Measurements from ENCODE around the gene CAV1. TPM values are rescaled to one million over a fixed set of nuclear protein-coding genes. Genes with fewer than 3 reads are reported as not detected.

CAV1 gene
- total RNA-seq, 2 experiments from 2014 or later, result not detected

- H3K4me3 Mint-ChIP-seq, result peak overlapping the region; percentile 36
- H3K36me3 ChIP-seq (ENCODE audit: insufficient read depth, low read length), result no peaks in the 10 kb centered on the region
- intact Hi-C loops (cut with DNase I, micrococcal nuclease), result loop anchor here in 1 of 2 experiments (2.0 kb wide), 1 partner anchor 347 kb away; no protein-coding TSS in a partner anchor
These were observed 621 bp upstream of the CAV1 start for GRCh38 chr7:116524221-116524608.

GRCh38 chr7:116525298-116525912 is 569 bp downstream of the CAV1 start:
- TF ChIP-seq, protein P1, sequence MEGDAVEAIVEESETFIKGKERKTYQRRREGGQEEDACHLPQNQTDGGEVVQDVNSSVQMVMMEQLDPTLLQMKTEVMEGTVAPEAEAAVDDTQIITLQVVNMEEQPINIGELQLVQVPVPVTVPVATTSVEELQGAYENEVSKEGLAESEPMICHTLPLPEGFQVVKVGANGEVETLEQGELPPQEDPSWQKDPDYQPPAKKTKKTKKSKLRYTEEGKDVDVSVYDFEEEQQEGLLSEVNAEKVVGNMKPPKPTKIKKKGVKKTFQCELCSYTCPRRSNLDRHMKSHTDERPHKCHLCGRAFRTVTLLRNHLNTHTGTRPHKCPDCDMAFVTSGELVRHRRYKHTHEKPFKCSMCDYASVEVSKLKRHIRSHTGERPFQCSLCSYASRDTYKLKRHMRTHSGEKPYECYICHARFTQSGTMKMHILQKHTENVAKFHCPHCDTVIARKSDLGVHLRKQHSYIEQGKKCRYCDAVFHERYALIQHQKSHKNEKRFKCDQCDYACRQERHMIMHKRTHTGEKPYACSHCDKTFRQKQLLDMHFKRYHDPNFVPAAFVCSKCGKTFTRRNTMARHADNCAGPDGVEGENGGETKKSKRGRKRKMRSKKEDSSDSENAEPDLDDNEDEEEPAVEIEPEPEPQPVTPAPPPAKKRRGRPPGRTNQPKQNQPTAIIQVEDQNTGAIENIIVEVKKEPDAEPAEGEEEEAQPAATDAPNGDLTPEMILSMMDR (IDR thresholded peaks at IDR 0.05), result no peak
- ChIA-PET CTCF (interaction anchor here (0.7 to 1.3 kb wide), 4 partner anchors 23 to 345 kb away, joined by 3 to 4 read pairs (median 3); no protein-coding TSS in a partner anchor), POLR2A (interaction anchor here (1.0 kb wide), 1 partner anchor 14 kb away, joined by 3 read pairs; no protein-coding TSS in a partner anchor)
- Mint-ChIP-seq H3K36me3 (ENCODE audit: low read depth) (no peaks in the 10 kb centered on the region), H3K4me3 (peak overlapping the region; percentile 83), H3K27ac (no peak overlapping the region), H3K4me1 (ENCODE audit: low read depth) (peaks cover 20% of the 10 kb centered on the region), H3K9me3 (no peaks in the 10 kb centered on the region), H3K27me3 (peaks cover 89% of the 10 kb centered on the region)
- Histone ChIP-seq H3K4me3 (ENCODE audit: low read length) (peak overlapping the region; percentile 52), H3K27me3 (ENCODE audit: control insufficient read depth in 1 of 2, insufficient read depth in 2 of 2, low read length in 2 of 2) (peaks cover 49 to 57% of the 10 kb centered on the region in 2 experiments), H3K27ac (ENCODE audit: low read depth in 1 of 2, low read length in 2 of 2) (no peak overlapping the region), H3K4me1 (ENCODE audit: insufficient read depth, low read length) (peaks cover 24% of the 10 kb centered on the region), H3K36me3 (ENCODE audit: insufficient read depth, low read length) (no peaks in the 10 kb centered on the region), H3K9me3 (ENCODE audit: control insufficient read depth in 1 of 2, insufficient read depth in 1 of 2, low read length in 2 of 2) (peaks cover 0 to 7% of the 10 kb centered on the region in 2 experiments)
- intact Hi-C loops (cut with DNase I, micrococcal nuclease), result loop anchor here (2.0 to 5.0 kb wide), 3 partner anchors 263 to 353 kb away; no protein-coding TSS in a partner anchor
- peak in 10 of 14 experiments; percentile 7 to 57 (median 18) for DNase-seq
- ATAC-seq (ENCODE audit: poor library complexity), result no peak

More at GRCh38 chr7:116524221-116524608, 621 bp upstream of the CAV1 start:
- Mint-ChIP-seq H3K27me3 (peaks cover 91% of the 10 kb centered on the region), H3K9me3 (no peaks in the 10 kb centered on the region), H3K4me1 (ENCODE audit: low read depth) (peaks cover 20% of the 10 kb centered on the region), H3K27ac (no peak overlapping the region), H3K36me3 (ENCODE audit: low read depth) (no peaks in the 10 kb centered on the region)
- TF ChIP-seq, protein P1 (IDR thresholded peaks at IDR 0.05), result no peak
- no peak for DNase-seq
- Histone ChIP-seq H3K9me3 (ENCODE audit: control insufficient read depth in 1 of 2, insufficient read depth in 1 of 2, low read length in 2 of 2) (peaks cover 0 to 7% of the 10 kb centered on the region in 2 experiments), H3K4me3 (ENCODE audit: low read length) (no peak overlapping the region), H3K27me3 (ENCODE audit: control insufficient read depth in 1 of 2, insufficient read depth in 2 of 2, low read length in 2 of 2) (peaks cover 50 to 62% of the 10 kb centered on the region in 2 experiments), H3K4me1 (ENCODE audit: insufficient read depth, low read length) (peaks cover 24% of the 10 kb centered on the region), H3K27ac (ENCODE audit: low read depth in 1 of 2, low read length in 2 of 2) (no peak overlapping the region)
- POLR2A ChIA-PET, result no interaction called here
- CTCF ChIA-PET, result no interaction called here
- ATAC-seq (ENCODE audit: poor library complexity), result no peak

- POLR2A ChIA-PET, result interaction anchor here (0.7 to 1.0 kb wide), 2 partner anchors 15 to 34 kb away, joined by 3 read pairs; no protein-coding TSS in a partner anchor
These were observed 1.4 kb downstream of the CAV1 start for GRCh38 chr7:116525913-116526861.

More at GRCh38 chr7:116525913-116526861, 1.4 kb downstream of the CAV1 start:
- peaks cover 24% of the 10 kb centered on the region for H3K4me1 ChIP-seq (ENCODE audit: insufficient read depth, low read length)
- H3K36me3 ChIP-seq (ENCODE audit: insufficient read depth, low read length), result no peaks in the 10 kb centered on the region
- Mint-ChIP-seq H3K4me1 (ENCODE audit: low read depth) (peaks cover 20% of the 10 kb centered on the region), H3K4me3 (peak overlapping the region; percentile 83), H3K36me3 (ENCODE audit: low read depth) (no peaks in the 10 kb centered on the region), H3K9me3 (no peaks in the 10 kb centered on the region), H3K27me3 (peaks cover 91% of the 10 kb centered on the region), H3K27ac (no peak overlapping the region)
- H3K27me3 ChIP-seq (ENCODE audit: control insufficient read depth in 1 of 2, insufficient read depth in 2 of 2, low read length in 2 of 2), result peaks cover 49 to 57% of the 10 kb centered on the region in 2 experiments
- H3K9me3 ChIP-seq (ENCODE audit: control insufficient read depth in 1 of 2, insufficient read depth in 1 of 2, low read length in 2 of 2), result peaks cover 0 to 7% of the 10 kb centered on the region in 2 experiments
- intact Hi-C loops (cut with DNase I, micrococcal nuclease), result loop anchor here (2.0 to 5.0 kb wide), 5 partner anchors 264 to 355 kb away; no protein-coding TSS in a partner anchor
- TF ChIP-seq, protein P1 (IDR thresholded peaks at IDR 0.05), result peak; percentile 61
- ATAC-seq (ENCODE audit: poor library complexity) (peak; percentile 92), DNase-seq (peak; percentile 27 to 80 (median 50))
- H3K27ac ChIP-seq (ENCODE audit: low read depth in 1 of 2, low read length in 2 of 2), result no peak overlapping the region
- H3K4me3 ChIP-seq (ENCODE audit: low read length), result peak overlapping the region; percentile 52
- CTCF ChIA-PET, result interaction anchor here (0.6 to 1.3 kb wide), 6 partner anchors 10 to 346 kb away, joined by 3 to 4 read pairs (median 3); no protein-coding TSS in a partner anchor

All from CD4-positive, alpha-beta T cell (primary cell).